IPS DF 6.9 (cell line): ENCODE measurements around the gene VSIG10L.

Source experiments
- DNase-seq: peaks from one replicate; pipeline ENCODE4 v3.0.0-alpha.2; 2013; ENCODE audit warnings: low read depth, low spot score
- H3K27ac ChIP-seq: one replicate; pipeline ENCODE4 v1.5.1; 2013; ENCODE audit warnings: low read length, control low read depth
- H3K27me3 ChIP-seq: 2 replicates; pipeline ENCODE4 v1.6.1; 2013; ENCODE audit warnings: mild to moderate bottlenecking, low read length; ENCODE audit not compliant: control insufficient read depth, insufficient read depth
- H3K36me3 ChIP-seq: 2 replicates; pipeline ENCODE4 v1.6.1; 2013; ENCODE audit warnings: low read length; ENCODE audit not compliant: control insufficient read depth, insufficient read depth
- H3K4me1 ChIP-seq: 2 replicates; pipeline ENCODE4 v1.6.1; 2013; ENCODE audit warnings: low read length; ENCODE audit not compliant: control insufficient read depth, insufficient read depth
- H3K4me3 ChIP-seq: 2 replicates; pipeline ENCODE4 v1.5.1; 2013; ENCODE audit warnings: mild to moderate bottlenecking, low read length
- H3K9me3 ChIP-seq: 2 replicates; pipeline ENCODE4 v1.6.1; 2013; ENCODE audit warnings: low read length, inconsistent platforms; ENCODE audit not compliant: control insufficient read depth, insufficient read depth
- WGBS: extraction: QIAGEN DNeasy Blood & Tissue Kit; methylation state at CpG from one replicate; pipeline ENCODE4 v1.1.7; 2013; ENCODE audit warnings: mixed read lengths, missing lambda C conversion rate; ENCODE audit not compliant: insufficient read length, insufficient coverage; 5-methylcytosine and 5-hydroxymethylcytosine counted together

Gene VSIG10L

GRCh38 chr19:51351266-51351990, 9.5 kb upstream of the VSIG10L start:
- no CpG with 5 or more reads among the region's 11 CpGs for WGBS
- no peaks in the 10 kb centered on the region for H3K9me3 ChIP-seq
- H3K27ac ChIP-seq: no peak overlapping the region
- H3K27me3 ChIP-seq: no peaks in the 10 kb centered on the region
- peaks cover 3% of the 10 kb centered on the region; the same call in 1 of the 2 replicates for H3K36me3 ChIP-seq
- no peak overlapping the region for H3K4me3 ChIP-seq
- no peak for DNase-seq
- H3K4me1 ChIP-seq: peaks cover 4% of the 10 kb centered on the region; the same call in 1 of the 2 replicates

- no peak overlapping the region for H3K4me3 ChIP-seq
- H3K36me3 ChIP-seq: peaks cover 3% of the 10 kb centered on the region; the same call in 1 of the 2 replicates
- WGBS: no CpG with 5 or more reads among the region's 10 CpGs
- peaks cover 2% of the 10 kb centered on the region; the same call in 1 of the 2 replicates for H3K4me1 ChIP-seq
- H3K9me3 ChIP-seq: no peaks in the 10 kb centered on the region
- DNase-seq: no peak
- no peak overlapping the region for H3K27ac ChIP-seq
- H3K27me3 ChIP-seq: no peaks in the 10 kb centered on the region
These were observed 5.4 kb upstream of the VSIG10L start for GRCh38 chr19:51347209-51347928.

DNA sequence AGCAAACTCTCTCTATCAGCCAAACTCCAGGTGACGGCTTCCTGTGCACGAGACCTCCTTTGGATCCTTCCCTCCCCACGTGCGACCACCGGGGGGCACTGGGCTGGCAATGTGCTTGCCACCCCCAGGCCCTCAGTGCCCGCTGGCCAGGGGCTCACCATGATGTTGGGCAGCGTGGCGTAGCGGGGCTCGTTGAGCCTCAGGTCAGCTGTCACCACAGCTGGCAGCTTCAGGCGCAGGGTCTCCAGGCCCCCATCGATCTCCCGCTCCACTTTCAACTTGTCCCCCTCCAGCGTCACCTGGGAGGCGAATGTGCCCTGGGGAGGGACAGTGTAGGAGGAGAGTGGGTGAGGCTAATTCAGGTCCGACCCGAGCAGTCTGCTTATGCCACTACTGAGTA, 4.8 kb upstream of the VSIG10L start:
- Histone ChIP-seq H3K27ac (no peak overlapping the region), H3K4me3 (no peak overlapping the region), H3K27me3 (no peaks in the 10 kb centered on the region), H3K9me3 (no peaks in the 10 kb centered on the region), H3K36me3 (peaks cover 3% of the 10 kb centered on the region; the same call in 1 of the 2 replicates), H3K4me1 (peaks cover 8% of the 10 kb centered on the region)
- WGBS: no CpG with 5 or more reads among the region's 17 CpGs
- no peak for DNase-seq

GRCh38 chr19:51345076-51345620, 3.2 kb upstream of the VSIG10L start:
- WGBS: no CpG with 5 or more reads among the region's 9 CpGs
- H3K36me3 ChIP-seq: no peaks in the 10 kb centered on the region
- H3K4me1 ChIP-seq: peaks cover 8% of the 10 kb centered on the region
- H3K9me3 ChIP-seq: no peaks in the 10 kb centered on the region
- H3K4me3 ChIP-seq: no peak overlapping the region
- H3K27me3 ChIP-seq: no peaks in the 10 kb centered on the region; the same call in 1 of the 2 replicates
- DNase-seq: no peak
- no peak overlapping the region for H3K27ac ChIP-seq

- WGBS: no CpG with 5 or more reads among the region's 9 CpGs
- Histone ChIP-seq H3K36me3 (no peaks in the 10 kb centered on the region), H3K9me3 (no peaks in the 10 kb centered on the region), H3K4me3 (no peak overlapping the region), H3K27ac (no peak overlapping the region), H3K27me3 (no peaks in the 10 kb centered on the region; the same call in 1 of the 2 replicates), H3K4me1 (peaks cover 8% of the 10 kb centered on the region)
- no peak for DNase-seq
These were observed 961 bp upstream of the VSIG10L start for GRCh38 chr19:51342631-51343569.

GRCh38 chr19:51341066-51341465, 873 bp downstream of the VSIG10L start:
- Histone ChIP-seq H3K9me3 (no peaks in the 10 kb centered on the region), H3K4me3 (no peak overlapping the region), H3K4me1 (peaks cover 8% of the 10 kb centered on the region), H3K27ac (no peak overlapping the region), H3K36me3 (no peaks in the 10 kb centered on the region), H3K27me3 (no peaks in the 10 kb centered on the region; the same call in 1 of the 2 replicates)
- no peak for DNase-seq
- no CpG with 5 or more reads among the region's 18 CpGs for WGBS

- Histone ChIP-seq H3K4me3 (peak overlapping the region; percentile 82; the same call in 1 of the 2 replicates), H3K27me3 (no peaks in the 10 kb centered on the region; the same call in 1 of the 2 replicates), H3K27ac (no peak overlapping the region), H3K36me3 (no peaks in the 10 kb centered on the region), H3K9me3 (no peaks in the 10 kb centered on the region), H3K4me1 (peaks cover 8% of the 10 kb centered on the region)
- DNase-seq: no peak
- no CpG with 5 or more reads among the region's 107 CpGs for WGBS
These were observed 2.0 kb downstream of the VSIG10L start for GRCh38 chr19:51339687-51340656.

DNA sequence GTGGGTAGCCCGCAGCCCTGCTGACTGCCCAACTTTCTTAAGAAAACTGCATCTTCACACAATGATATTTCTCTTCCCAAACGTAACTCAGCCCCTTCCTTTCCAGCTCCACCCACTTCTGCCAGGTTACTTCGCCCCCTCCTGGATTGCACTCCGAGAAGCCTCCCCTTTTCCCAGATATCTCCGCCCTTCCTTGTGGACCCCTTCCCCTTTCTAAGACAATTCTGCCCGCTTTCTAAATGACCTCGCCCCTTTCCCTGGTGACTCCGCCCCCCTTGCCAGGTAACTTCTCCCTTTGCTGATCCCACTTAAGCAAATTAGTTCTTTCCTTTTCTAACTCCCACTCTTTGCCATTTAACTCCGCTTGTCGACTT, 2.6 kb downstream of the VSIG10L start:
- no CpG with 5 or more reads among the region's 10 CpGs for WGBS
- Histone ChIP-seq H3K27ac (no peak overlapping the region), H3K27me3 (no peaks in the 10 kb centered on the region; the same call in 1 of the 2 replicates), H3K4me3 (peak overlapping the region; percentile 82; the same call in 1 of the 2 replicates), H3K4me1 (peaks cover 8% of the 10 kb centered on the region), H3K9me3 (no peaks in the 10 kb centered on the region), H3K36me3 (no peaks in the 10 kb centered on the region)
- DNase-seq: no peak

DNA sequence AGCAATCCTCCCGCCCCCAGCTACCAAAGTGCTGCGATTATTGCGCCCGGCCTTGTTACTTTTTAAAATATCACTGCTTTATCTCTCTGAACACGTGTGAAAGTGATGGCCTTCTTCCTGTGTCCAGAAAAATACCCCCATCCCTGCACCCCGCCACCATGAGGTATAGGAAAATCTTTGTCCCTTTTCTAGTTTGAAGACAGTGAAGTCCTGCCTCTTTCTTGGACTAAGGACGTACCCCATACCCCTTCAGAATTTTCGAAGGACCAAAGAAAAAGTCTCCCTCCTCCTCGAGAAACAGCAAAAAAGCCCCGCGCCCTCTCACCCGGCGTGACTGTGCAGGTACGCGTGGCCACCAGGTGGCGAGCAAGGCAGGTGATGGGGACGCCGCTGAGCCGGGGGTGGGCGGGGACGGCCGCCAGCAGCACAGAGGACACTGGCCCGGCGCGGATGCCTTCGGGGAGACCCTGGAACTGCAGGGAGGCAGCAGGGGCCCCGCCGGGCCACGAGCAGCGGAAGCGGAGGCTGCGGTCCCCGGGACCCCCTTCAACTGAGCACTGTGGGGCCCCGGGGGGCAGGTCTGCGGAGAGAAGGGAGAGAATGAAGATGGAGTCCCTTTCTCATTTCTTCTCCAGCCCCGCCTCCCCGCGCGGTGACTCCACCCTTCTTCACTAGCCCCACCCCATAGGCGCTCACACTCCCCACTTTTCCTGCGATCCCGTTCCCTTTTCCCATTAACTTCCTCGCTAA, 3.2 kb downstream of the VSIG10L start:
- WGBS: no CpG with 5 or more reads among the region's 43 CpGs
- no peaks in the 10 kb centered on the region; the same call in 1 of the 2 replicates for H3K27me3 ChIP-seq

More for the DNA sequence above, 3.2 kb downstream of the VSIG10L start:
- Histone ChIP-seq H3K4me3 (peak overlapping the region; percentile 82; the same call in 1 of the 2 replicates), H3K27ac (no peak overlapping the region), H3K4me1 (peaks cover 8% of the 10 kb centered on the region), H3K9me3 (no peaks in the 10 kb centered on the region), H3K36me3 (no peaks in the 10 kb centered on the region)
- no peak for DNase-seq
